Measurements from ENCODE around the gene DOK4. TPM values are rescaled to one million over a fixed set of nuclear protein-coding genes. Genes with fewer than 3 reads are reported as not detected.

The DOK4 gene
- polyA plus RNA-seq, 4 donors = 23.8 to 37.8 (median 28.2) TPM

Other genes starting within 250 kb of the DOK4 start
- gene ARL2BP, start 241.2 kb downstream of the DOK4 start, polyA plus RNA-seq (ENCODE audit: insufficient read length in 4 of 4) = 100 to 1,000 TPM in 1 of 4 donors, 10 to 100 TPM in 3; 68.2 to 101 (median 87.3) TPM
- 10 to 100 TPM in 3 of 4 donors, 1 to 10 TPM in 1; 2.0 to 31.9 (median 17.8) TPM for gene PLLP, start 201.8 kb downstream of the DOK4 start, polyA plus RNA-seq (ENCODE audit: insufficient read length in 4 of 4)
- under 1 TPM; 0.04 to 0.15 (median 0.11) TPM for gene CCL22, start 127.7 kb downstream of the DOK4 start, polyA plus RNA-seq (ENCODE audit: insufficient read length in 4 of 4)
- gene CX3CL1, start 114.0 kb downstream of the DOK4 start, polyA plus RNA-seq (ENCODE audit: insufficient read length in 4 of 4) = 10 to 100 TPM; 12.6 to 34.7 (median 28.4) TPM
- under 1 TPM in 2 of 4 donors, not detected in 2; 0.41 to 0.56 TPM for gene CCL17, start 81.7 kb downstream of the DOK4 start, polyA plus RNA-seq (ENCODE audit: insufficient read length in 4 of 4)
- gene CIAPIN1, start 39.1 kb downstream of the DOK4 start, polyA plus RNA-seq (ENCODE audit: insufficient read length in 4 of 4) = 10 to 100 TPM; 52.6 to 96.9 (median 90.0) TPM
- gene COQ9, start 39.0 kb downstream of the DOK4 start, polyA plus RNA-seq (ENCODE audit: insufficient read length in 4 of 4) = 100 to 1,000 TPM in 1 of 4 donors, 10 to 100 TPM in 3; 41.2 to 113 (median 89.9) TPM
- 10 to 100 TPM; 69.6 to 89.1 (median 82.8) TPM for gene POLR2C, start 23.8 kb downstream of the DOK4 start, polyA plus RNA-seq (ENCODE audit: insufficient read length in 4 of 4)
- gene CCDC102A, start 50.1 kb upstream of the DOK4 start, polyA plus RNA-seq (ENCODE audit: insufficient read length in 4 of 4) = 10 to 100 TPM; 13.4 to 33.7 (median 18.6) TPM
- 1 to 10 TPM in 2 of 4 donors, under 1 TPM in 2; 0.34 to 1.3 (median 1.1) TPM for gene ADGRG5, start 56.1 kb upstream of the DOK4 start, polyA plus RNA-seq (ENCODE audit: insufficient read length in 4 of 4)
- 10 to 100 TPM in 3 of 4 donors, 1 to 10 TPM in 1; 5.1 to 87.7 (median 80.1) TPM for gene ADGRG1, start 142.1 kb upstream of the DOK4 start, polyA plus RNA-seq (ENCODE audit: insufficient read length in 4 of 4)
- under 1 TPM; 0.09 to 0.70 (median 0.36) TPM for gene ADGRG3, start 181.8 kb upstream of the DOK4 start, polyA plus RNA-seq (ENCODE audit: insufficient read length in 4 of 4)
- gene DRC7, start 208.3 kb upstream of the DOK4 start, polyA plus RNA-seq (ENCODE audit: insufficient read length in 4 of 4) = 1 to 10 TPM in 3 of 4 donors, under 1 TPM in 1; 0.16 to 3.9 (median 2.7) TPM
- gene KATNB1, start 249.3 kb upstream of the DOK4 start, polyA plus RNA-seq (ENCODE audit: insufficient read length in 4 of 4) = 10 to 100 TPM; 11.8 to 22.3 (median 19.6) TPM